Effector memory CD8-positive, alpha-beta T cell (primary cell): ENCODE data around the gene TBC1D10B.
"Not testable (repeated sequence)": the region's sequence is repeated elsewhere in the genome, so short reads cannot be mapped to it uniquely, and the experiment has no call there.

ENCODE experiments used
- ATAC-seq: fragments of 150-1000 bp; cut with Tn5 transposase; replicated peaks from 2 replicates; pipeline ENCODE4 v1.10.0; 2021; ENCODE audit warnings: mild to moderate bottlenecking, moderate library complexity
- DNase-seq, 3 experiments: peaks; one replicate each; pipeline ENCODE4 v3.0.0; 2021
- H3K27ac Mint-ChIP-seq, 2 donors: one replicate each; pipeline ENCODE4 v1.8.0; 2022; ENCODE audit warnings: mild to moderate bottlenecking in 2 of 2, mixed read lengths in 2 of 2, moderate library complexity in 2 of 2
- H3K27me3 Mint-ChIP-seq, 2 donors: one replicate each; pipeline ENCODE4 v1.8.0; 2022; ENCODE audit warnings: mixed read lengths in 2 of 2
- H3K36me3 Mint-ChIP-seq: one replicate; pipeline ENCODE4 v1.8.0; 2022; ENCODE audit warnings: mild to moderate bottlenecking, moderate library complexity, mixed read lengths; ENCODE audit not compliant: insufficient read depth
- H3K4me1 Mint-ChIP-seq, 2 donors: one replicate each; pipeline ENCODE4 v1.8.0; 2022; ENCODE audit warnings: low read depth in 2 of 2, mixed read lengths in 2 of 2
- H3K4me3 Mint-ChIP-seq, 2 donors: one replicate each; pipeline ENCODE4 v1.8.0; 2022; ENCODE audit warnings: mild to moderate bottlenecking in 2 of 2, mixed read lengths in 2 of 2, moderate library complexity in 2 of 2
- H3K9me3 Mint-ChIP-seq, 2 donors: one replicate each; pipeline ENCODE4 v1.8.0; 2022; ENCODE audit warnings: mixed read lengths in 2 of 2

TBC1D10B gene

GRCh38 chr16:30406795-30407101 is 36.5 kb upstream of the TBC1D10B start:
- peaks cover 9 to 18% of the 10 kb centered on the region in 2 donors for H3K4me1 Mint-ChIP-seq
- peaks cover 7% of the 10 kb centered on the region for H3K36me3 Mint-ChIP-seq
- H3K4me3 Mint-ChIP-seq: peak overlapping the region; percentile 77 to 96
- H3K9me3 Mint-ChIP-seq: no peaks in the 10 kb centered on the region
- ATAC-seq (peak; percentile 28), DNase-seq (no peak)
- H3K27ac Mint-ChIP-seq: peak overlapping the region; percentile 27 to 92
- no peaks in the 10 kb centered on the region for H3K27me3 Mint-ChIP-seq

GRCh38 chr16:30401768-30402425 is 31.6 kb upstream of the TBC1D10B start:
- peaks cover 13 to 25% of the 10 kb centered on the region in 2 donors for H3K4me1 Mint-ChIP-seq
- no peaks in the 10 kb centered on the region for H3K27me3 Mint-ChIP-seq
- ATAC-seq: no peak
- DNase-seq: no peak
- peak overlapping the region; percentile 86 to 87 for H3K4me3 Mint-ChIP-seq
- no peaks in the 10 kb centered on the region for H3K9me3 Mint-ChIP-seq
- H3K27ac Mint-ChIP-seq: no peak overlapping the region
- H3K36me3 Mint-ChIP-seq: peaks cover 20% of the 10 kb centered on the region

- ATAC-seq (no peak), DNase-seq (no peak)
- Mint-ChIP-seq H3K36me3 (peaks cover 16% of the 10 kb centered on the region), H3K27ac (peak overlapping the region; percentile 72 to 87), H3K4me3 (peak overlapping the region; percentile 86 to 87), H3K27me3 (no peaks in the 10 kb centered on the region), H3K9me3 (no peaks in the 10 kb centered on the region), H3K4me1 (peaks cover 25 to 34% of the 10 kb centered on the region in 2 donors)
These were observed 29.3 kb upstream of the TBC1D10B start for GRCh38 chr16:30399435-30400186.

- peaks cover 16% of the 10 kb centered on the region for H3K36me3 Mint-ChIP-seq
- H3K4me1 Mint-ChIP-seq: peaks cover 29 to 36% of the 10 kb centered on the region in 2 donors
- no peaks in the 10 kb centered on the region for H3K9me3 Mint-ChIP-seq
- ATAC-seq (no peak), DNase-seq (no peak)
- peak overlapping the region in 1 of 2 donors; percentile 72 for H3K27ac Mint-ChIP-seq
- no peaks in the 10 kb centered on the region for H3K27me3 Mint-ChIP-seq
- H3K4me3 Mint-ChIP-seq: peak overlapping the region; percentile 86 to 87
These were observed 28.6 kb upstream of the TBC1D10B start for GRCh38 chr16:30398661-30399434.

- Mint-ChIP-seq H3K9me3 (no peaks in the 10 kb centered on the region), H3K4me3 (peak overlapping the region in 1 of 2 donors; percentile 17), H3K4me1 (peaks cover 29 to 36% of the 10 kb centered on the region in 2 donors), H3K27ac (peak overlapping the region in 1 of 2 donors; percentile 62), H3K27me3 (no peaks in the 10 kb centered on the region), H3K36me3 (peaks cover 16% of the 10 kb centered on the region)
- ATAC-seq: no peak
- no peak for DNase-seq
These were observed 27.7 kb upstream of the TBC1D10B start for GRCh38 chr16:30397776-30398660.

- peaks cover 16% of the 10 kb centered on the region for H3K36me3 Mint-ChIP-seq
- no peak for DNase-seq
- no peak for ATAC-seq
- H3K27me3 Mint-ChIP-seq: no peaks in the 10 kb centered on the region
- peak overlapping the region in 1 of 2 donors; percentile 62 for H3K27ac Mint-ChIP-seq
- H3K9me3 Mint-ChIP-seq: no peaks in the 10 kb centered on the region
- peak overlapping the region; percentile 67 to 83 for H3K4me3 Mint-ChIP-seq
- peaks cover 29 to 36% of the 10 kb centered on the region in 2 donors for H3K4me1 Mint-ChIP-seq
These were observed 26.8 kb upstream of the TBC1D10B start for GRCh38 chr16:30397056-30397455.

GRCh38 chr16:30396627-30397026 is 26.3 kb upstream of the TBC1D10B start:
- H3K4me1 Mint-ChIP-seq: peaks cover 29 to 36% of the 10 kb centered on the region in 2 donors
- not testable (repeated sequence) for H3K9me3 Mint-ChIP-seq, ATAC-seq, H3K27me3 Mint-ChIP-seq, DNase-seq
- H3K36me3 Mint-ChIP-seq: peaks cover 16% of the 10 kb centered on the region
- peak overlapping the region; percentile 67 to 83 for H3K4me3 Mint-ChIP-seq
- peak overlapping the region in 1 of 2 donors; percentile 62 for H3K27ac Mint-ChIP-seq

GRCh38 chr16:30395992-30396585 is 25.8 kb upstream of the TBC1D10B start:
- no peak for ATAC-seq
- peak overlapping the region; percentile 67 to 83 for H3K4me3 Mint-ChIP-seq
- H3K27me3 Mint-ChIP-seq: no peaks in the 10 kb centered on the region
- H3K9me3 Mint-ChIP-seq: no peaks in the 10 kb centered on the region
- peak overlapping the region in 1 of 2 donors; percentile 70 for H3K27ac Mint-ChIP-seq
- H3K4me1 Mint-ChIP-seq: peaks cover 29 to 33% of the 10 kb centered on the region in 2 donors
- no peak for DNase-seq
- H3K36me3 Mint-ChIP-seq: peaks cover 14% of the 10 kb centered on the region

GRCh38 chr16:30395155-30395991 is 25.1 kb upstream of the TBC1D10B start, which contains the start of gene ZNF48:
ZNF48 (plus strand) TSS chr16:30395420; CDS start chr16:30395795, 375 bp downstream.
- peaks cover 28 to 30% of the 10 kb centered on the region in 2 donors for H3K4me1 Mint-ChIP-seq
- peak within 1 kb of the TSS; percentile 67 to 83 for H3K4me3 Mint-ChIP-seq
- no peaks in the 10 kb centered on the region for H3K9me3 Mint-ChIP-seq
- ATAC-seq: peak; percentile 77
- H3K36me3 Mint-ChIP-seq: peaks cover 13% of the 10 kb centered on the region
- H3K27me3 Mint-ChIP-seq: no peaks in the 10 kb centered on the region
- peak; percentile 31 to 45 (median 43) for DNase-seq
- peak within 1 kb of the TSS; percentile 73 to 77 for H3K27ac Mint-ChIP-seq

- Mint-ChIP-seq H3K36me3 (peaks cover 8% of the 10 kb centered on the region), H3K4me3 (peak overlapping the region; percentile 67 to 83), H3K27me3 (no peaks in the 10 kb centered on the region), H3K4me1 (peaks cover 23 to 24% of the 10 kb centered on the region in 2 donors), H3K9me3 (no peaks in the 10 kb centered on the region), H3K27ac (peak overlapping the region; percentile 73 to 77)
- DNase-seq (no peak), ATAC-seq (no peak)
These were observed 24.4 kb upstream of the TBC1D10B start for GRCh38 chr16:30394592-30395154.

- H3K27me3 Mint-ChIP-seq: no peaks in the 10 kb centered on the region
- peaks cover 38 to 49% of the 10 kb centered on the region in 2 donors for H3K4me1 Mint-ChIP-seq
- H3K27ac Mint-ChIP-seq: peak overlapping the region; percentile 97 to 100
- ATAC-seq (no peak), DNase-seq (no peak)
- peak overlapping the region; percentile 97 to 100 for H3K4me3 Mint-ChIP-seq
- H3K9me3 Mint-ChIP-seq: no peaks in the 10 kb centered on the region
- peaks cover 20% of the 10 kb centered on the region for H3K36me3 Mint-ChIP-seq
These were observed 13.2 kb upstream of the TBC1D10B start for GRCh38 chr16:30383521-30383920.
